HG02973 (cell line): ENCODE data around the gene CD276.
"Not testable (repeated sequence)": the region's sequence is repeated elsewhere in the genome, so short reads cannot be mapped to it uniquely, and the experiment has no call there.

Experiments
- ATAC-seq: cut with Tn5 transposase; IDR thresholded peaks from one replicate; pipeline ENCODE4 v1.9.1; 2021; ENCODE audit warnings: moderate library complexity; ENCODE audit not compliant: unreplicated experiment

The CD276 gene

DNA sequence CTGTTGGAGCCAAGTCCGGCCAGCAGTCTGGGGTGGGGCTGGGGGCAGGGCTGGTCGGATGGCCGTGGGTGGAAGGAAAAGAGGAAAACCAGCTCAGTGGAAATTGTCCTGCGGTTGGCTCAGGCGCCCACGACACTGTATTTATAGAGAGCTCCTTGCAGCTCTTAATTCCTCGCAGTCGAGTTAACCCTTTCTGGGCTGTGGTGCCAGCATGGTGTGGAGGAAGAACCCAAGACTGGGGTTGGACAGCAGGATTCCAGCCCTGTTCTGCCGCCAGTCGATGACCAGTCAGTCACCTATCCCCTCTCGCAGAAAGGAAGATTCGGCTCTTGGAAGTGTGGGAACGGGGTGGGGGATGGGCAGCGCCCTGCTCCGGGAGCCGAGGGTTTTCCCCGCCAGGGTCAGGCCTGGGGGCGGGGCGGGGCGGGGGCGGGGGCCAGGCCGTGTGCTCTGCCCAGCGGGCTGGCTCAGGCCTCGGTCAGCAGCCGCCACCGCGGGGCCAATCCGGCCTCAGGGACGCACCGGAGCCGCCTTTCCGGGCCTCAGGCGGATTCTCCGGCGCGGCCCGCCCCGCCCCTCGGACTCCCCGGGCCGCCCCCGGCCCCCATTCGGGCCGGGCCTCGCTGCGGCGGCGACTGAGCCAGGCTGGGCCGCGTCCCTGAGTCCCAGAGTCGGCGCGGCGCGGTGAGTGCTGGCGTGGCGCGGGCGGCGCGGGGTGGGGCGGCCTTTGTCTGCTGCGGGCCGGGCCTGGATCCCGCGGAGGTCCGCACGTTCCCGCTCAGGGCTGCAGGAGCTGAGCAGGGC lies at the start of gene CD276:
Gene CD276 (plus strand): TSS at position 607 of the 804 bp plus-strand sequence. CDS start 15,257 bp downstream, outside the sequence.
- no peak for ATAC-seq

DNA sequence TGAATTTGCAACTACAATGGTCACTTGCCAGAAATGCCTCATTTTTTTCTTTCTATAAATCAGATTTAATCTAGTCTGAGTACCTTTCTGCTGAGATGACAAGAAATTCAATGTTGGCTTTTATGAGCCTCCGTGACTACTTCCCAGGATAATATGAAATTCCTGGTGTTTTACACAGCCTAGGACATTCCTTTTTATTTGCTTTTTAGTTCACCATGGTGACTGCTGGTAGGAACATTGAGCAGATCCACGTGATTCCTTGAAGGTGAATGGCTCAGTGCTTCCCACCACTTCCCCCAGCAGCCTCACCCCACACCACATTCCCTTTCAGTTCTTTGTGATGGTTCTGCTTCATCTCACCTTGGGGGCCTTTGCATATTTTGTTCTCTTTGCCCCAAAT lies 46.7 kb upstream of the CD276 start:
- ATAC-seq: no peak

DNA sequence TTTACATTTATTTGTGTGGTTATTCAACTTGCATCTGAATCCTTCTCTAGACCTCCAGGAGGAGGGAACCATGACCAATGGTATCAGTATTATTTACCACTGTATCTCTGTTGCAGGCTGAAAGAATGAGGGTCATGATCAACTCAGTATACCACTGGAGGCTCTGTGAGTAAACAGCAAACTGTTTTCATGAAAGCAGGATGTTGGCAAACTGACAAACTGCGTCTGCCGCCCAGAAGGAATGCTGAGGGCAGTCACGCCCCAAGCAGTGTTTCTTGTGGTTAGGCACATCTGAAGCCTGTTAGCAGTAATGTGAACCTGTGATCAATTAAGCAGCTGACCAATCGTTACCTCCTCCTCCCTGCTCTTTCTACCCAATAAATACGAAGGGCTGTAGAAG lies 44.7 kb upstream of the CD276 start:
- not testable (repeated sequence) for ATAC-seq

DNA sequence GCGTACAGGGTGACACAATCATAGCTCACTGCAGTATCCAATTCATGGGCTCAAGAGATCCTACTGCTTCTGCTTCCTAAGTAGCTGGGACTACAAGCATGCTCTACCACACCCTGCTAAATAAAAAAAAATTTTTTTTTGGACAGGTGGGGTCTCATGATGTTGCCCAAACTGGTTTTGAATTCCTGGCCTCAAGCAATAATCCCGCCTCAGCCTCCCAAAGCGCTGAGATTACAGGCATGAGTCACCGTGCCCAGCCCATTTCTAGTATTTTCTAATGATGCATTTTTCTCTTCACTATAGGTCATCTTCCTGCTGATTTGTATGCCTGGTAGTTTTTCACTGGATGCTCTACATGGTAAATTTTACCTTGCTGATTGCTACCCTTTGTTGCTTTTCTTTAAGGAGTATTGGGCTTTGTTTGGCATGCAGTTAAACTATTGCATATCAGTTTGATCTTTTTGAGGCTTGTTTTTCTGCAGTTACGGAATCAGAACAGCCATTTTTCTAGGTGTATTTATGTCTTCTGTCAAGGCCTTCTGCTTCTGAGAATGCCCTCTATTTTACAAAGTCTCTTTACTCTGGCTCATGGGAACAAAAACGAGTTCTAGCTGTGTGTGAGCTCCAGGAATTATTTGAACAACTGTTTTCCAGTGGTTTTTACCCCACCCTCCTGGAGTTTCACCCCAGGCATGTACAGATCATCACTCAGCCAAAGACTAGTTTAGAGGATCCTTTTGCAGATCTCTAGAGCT lies 36.7 kb upstream of the CD276 start:
- no peak for ATAC-seq

DNA sequence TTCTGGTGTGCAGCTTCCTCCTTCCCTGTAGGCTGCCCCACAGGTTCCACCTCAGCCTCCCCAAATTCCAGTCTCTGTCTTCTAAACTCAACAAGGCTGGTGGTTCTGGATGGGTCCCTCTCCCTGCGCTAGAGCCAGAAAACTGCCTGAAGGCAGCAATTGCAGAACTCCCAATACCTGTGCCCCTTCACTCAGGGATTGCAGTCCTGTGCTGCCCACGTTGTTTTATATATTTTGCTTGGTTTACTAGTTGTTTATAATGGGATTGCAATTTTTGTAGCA lies 36.2 kb upstream of the CD276 start:
- no peak for ATAC-seq

DNA sequence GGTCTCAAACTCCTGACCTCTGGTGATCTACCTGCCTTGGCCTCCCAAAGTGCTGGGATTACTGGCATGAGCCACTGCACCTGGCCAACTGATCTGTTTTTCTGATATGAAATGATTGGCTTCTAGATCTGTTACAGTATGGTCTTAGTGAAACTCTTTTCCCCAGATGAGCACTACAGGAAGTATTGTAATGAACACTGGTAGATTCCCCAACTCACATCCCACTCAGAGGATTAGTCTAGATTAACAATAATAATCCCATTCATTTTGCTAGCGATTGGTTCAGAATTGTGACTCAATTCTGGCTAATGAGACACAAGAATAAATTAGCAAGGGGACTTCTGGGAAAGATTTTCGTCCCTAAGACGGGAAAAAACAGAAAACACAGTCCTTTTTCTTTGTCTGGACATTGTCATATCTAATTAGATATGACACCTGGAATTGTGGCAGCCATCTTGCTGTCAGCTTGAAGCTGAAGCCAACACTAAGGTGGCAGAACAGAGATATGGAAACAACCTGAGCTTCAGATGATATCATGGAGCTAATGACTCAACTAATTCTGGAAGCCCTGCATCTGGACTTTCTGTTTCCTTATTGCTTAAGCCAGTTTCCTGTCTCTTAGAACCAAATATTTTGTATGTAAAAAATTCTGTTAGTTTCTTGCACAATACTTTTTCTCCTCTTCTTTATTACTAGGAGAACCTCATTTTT lies 33.6 kb upstream of the CD276 start:
- no peak for ATAC-seq

DNA sequence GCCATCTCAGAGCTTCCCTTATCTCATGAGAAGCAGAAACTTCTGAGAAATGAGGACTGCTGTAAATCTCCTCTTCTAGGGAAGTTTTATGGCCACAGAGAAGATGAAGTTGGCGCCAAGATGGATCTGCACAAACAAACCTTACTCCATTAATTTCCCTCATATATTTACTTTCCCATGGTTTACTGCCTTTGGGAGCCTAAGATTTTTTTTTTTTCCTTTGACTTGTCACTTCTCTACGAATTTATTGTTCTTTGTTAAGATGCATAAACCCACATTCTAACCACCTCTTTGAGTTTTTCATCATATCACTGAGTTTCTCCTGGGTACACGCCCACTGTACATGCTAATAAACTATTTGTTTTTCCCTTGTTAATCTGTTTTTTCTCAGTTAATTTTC lies 29.5 kb upstream of the CD276 start:
- ATAC-seq: no peak

DNA sequence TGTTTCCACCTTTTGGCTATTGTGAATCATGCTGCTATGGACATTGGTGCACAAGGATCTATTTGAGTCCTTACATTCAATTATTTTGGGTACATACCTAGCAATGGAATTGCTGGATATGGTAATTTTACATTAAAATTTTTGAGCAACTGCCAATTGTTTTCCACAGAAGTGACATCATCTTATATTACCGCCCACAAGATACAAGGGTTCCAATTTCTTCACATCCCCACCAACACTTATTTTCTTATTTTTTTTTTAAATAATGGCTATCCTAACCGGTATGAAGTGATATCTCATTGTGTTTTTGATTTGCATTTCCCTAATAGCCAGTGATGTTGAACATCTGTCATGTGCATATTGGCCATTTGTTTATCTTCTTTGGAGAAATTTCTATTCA lies 28.5 kb upstream of the CD276 start:
- no peak for ATAC-seq

DNA sequence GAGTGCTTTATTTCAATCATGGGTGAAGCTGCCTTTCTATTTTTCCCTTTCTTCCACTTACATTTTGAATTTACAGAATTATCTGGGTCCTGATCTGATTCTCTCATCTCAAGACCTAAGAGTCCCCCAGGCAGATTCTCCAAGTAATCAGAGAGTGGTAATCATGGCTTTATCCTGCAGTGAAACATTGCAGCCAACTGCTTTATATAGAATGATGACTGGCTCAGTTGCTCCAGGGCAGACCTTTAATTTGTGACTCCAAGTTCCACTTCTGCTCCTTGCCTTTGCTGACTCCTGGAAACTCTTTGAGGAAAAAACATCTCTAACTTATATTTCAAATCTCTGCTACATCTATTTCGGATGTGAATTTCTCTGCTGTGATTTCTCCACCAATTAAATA lies 25.5 kb upstream of the CD276 start:
- ATAC-seq: no peak

DNA sequence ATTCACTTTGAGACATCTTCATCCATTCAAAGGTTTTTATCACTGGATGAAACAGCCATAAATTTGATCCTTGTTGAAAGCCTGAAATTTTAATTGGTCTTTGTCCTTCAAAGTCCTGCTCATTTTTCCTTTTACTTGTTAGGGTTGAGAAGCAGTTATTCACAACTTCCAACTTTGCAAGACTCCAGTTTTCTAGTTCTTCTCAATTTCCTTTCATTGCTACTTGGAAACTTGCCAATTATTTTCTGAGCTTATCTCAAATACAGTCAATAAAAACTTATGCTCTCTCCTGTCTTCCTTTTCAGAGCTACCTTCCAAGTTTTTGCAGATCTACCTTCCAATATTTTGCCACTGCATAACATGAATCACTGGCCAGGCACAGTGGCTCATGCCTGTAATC lies 23.7 kb upstream of the CD276 start:
- ATAC-seq: no peak

DNA sequence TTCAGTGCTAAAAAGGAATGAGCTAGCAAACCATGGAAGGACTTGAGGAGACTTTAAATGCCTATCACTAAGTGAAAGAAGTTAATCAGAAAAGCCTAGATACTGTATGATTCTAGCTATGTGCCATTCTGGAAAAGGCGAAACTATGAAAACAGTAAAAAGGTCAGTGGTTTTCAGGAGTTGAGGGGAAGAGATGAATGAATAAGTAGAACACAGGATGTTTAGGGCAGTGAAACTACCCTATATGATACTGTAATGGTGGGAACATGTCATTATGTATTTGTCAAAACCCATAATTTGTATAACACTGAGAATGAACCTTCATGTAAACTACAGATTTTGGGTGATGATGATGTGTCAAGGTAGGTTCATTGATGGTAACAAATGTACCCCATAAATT lies 9.6 kb upstream of the CD276 start:
- ATAC-seq: no peak

DNA sequence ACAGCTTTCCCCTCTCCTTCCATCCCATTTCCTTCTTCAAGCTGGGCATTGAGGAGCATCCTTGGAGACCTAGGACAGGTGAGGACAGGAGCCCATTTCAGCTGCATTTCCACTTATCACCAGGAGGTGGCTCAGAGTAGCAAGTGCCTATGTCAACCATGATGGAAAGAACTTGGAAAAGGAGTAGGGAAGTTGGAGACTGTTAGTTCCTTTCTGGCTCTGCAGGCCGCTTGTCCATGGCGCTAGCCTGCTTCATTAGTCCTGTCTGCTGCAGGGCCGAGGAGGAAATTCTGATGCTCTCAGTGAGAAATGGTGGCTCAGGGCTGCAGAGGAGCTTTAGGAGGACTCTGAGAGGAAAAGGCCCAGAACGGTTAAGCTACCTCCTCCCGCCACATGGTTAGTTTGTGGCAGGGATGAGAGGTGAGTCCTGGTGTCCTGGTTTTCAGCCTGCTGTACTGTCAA lies 7.0 kb upstream of the CD276 start:
- no peak for ATAC-seq

DNA sequence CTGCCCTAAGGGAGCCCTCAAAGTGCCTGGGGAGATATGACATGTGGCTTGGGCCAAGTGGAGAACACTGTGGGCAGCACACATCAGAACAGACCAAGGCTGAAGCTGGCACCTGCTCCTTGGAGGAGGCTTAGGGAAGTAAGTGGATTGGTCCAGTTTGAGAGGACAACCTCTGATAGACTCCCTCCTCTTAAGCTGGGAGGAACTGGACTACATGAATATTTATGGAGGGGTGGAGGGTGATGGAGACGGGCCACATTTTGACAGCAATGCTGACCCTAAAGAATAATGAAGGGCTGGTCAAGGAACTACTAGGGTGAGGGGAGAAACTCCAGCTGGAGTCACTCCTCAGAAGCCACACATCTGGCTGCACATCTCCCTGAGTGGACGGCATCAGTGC lies 6.5 kb upstream of the CD276 start:
- no peak for ATAC-seq

DNA sequence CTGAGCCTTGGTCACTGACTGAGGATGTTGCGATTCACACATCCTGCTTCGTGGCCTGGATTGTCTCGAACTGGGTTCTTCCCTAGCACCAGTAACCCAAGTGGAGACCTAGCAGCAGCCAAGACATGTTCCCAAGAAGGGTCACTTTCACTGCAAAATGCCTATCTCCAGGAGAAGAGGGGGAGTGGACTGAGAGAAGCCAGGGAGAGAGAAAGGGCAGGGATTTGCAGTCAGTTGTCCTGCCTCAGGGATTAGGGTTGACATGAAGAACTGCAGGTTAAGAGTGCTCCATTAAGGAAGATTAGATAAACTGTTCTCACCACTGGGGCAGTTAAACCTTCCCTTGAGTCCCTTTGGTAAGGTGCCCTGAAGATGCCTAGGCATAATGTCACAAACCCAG lies 5.7 kb upstream of the CD276 start:
- ATAC-seq: no peak

DNA sequence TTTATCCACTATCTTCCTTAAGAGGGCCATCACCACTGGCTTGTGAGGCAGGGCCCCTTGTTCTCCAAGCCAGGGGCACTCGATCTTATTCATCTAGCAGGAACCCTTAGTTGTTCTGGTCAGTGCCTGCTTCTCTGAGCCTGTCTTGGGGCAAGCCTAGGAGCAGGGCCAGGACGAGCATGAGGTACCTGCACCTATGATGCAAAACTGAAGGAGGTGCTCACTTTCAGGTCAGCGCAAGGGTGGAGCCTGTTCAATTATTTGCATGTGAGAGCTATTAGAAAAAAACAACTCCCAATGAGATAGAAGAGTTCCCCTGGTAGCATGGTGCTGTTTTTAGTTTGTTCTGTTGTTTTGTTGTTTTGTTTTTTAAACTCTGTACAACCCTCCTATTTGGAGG lies 5.0 kb upstream of the CD276 start:
- ATAC-seq: no peak

DNA sequence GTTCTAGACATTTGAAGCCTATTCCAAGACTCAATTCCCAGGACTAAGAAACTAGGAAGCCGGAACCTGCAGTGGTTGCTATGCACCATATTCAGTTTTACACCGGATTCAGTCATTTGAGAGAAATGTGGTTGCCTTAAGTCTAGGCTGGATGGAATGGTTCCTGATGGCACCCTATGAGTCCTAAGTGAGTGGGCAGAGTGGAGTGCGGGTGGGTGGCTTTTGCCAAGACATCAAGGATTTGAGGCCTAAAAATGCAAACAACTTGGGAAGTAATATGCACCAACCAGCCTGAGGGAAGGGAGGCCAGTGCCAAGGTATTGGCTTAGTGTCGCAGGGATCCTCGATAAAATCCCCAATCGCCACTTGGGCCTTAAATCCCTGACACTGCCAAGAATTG lies 4.2 kb upstream of the CD276 start:
- no peak for ATAC-seq

DNA sequence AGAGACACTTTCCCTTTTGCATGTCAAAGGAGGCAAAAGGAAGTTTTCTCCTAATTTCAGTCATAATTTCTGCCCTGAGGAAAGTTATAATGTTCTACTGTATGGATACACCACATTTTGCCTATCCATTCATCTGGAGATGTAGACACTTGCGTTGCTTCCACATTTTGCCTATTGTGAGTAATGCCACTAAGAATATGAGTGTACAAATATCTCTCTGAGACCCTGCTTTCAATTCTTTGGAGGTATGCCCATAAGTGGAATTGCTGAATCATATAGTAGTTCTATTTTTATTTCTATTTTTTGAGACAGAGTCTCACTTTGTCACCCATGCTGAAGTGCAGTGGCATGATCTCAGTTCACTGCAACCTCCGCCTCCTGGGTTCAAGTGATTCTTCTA lies 3.6 kb upstream of the CD276 start:
- ATAC-seq: no peak

DNA sequence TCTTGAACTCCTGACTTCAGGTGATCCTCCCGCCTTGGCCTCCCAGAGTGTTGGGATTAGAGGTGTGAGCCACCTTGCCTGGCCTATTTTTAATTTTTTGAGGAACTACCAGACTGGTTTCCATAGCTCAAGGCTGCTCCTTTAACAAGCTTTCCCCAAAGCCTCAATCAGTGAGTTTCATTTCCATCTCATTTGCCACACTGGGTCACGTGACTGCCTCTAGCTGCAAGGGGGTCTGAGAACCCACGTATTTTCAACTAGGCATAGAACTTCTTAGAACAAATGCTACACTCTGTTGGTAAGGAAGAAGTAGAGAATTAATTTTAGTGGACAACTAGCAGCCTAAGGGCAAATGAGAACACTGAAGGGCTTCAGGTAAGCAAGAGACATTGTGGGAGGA lies 3.1 kb upstream of the CD276 start:
- ATAC-seq: no peak

DNA sequence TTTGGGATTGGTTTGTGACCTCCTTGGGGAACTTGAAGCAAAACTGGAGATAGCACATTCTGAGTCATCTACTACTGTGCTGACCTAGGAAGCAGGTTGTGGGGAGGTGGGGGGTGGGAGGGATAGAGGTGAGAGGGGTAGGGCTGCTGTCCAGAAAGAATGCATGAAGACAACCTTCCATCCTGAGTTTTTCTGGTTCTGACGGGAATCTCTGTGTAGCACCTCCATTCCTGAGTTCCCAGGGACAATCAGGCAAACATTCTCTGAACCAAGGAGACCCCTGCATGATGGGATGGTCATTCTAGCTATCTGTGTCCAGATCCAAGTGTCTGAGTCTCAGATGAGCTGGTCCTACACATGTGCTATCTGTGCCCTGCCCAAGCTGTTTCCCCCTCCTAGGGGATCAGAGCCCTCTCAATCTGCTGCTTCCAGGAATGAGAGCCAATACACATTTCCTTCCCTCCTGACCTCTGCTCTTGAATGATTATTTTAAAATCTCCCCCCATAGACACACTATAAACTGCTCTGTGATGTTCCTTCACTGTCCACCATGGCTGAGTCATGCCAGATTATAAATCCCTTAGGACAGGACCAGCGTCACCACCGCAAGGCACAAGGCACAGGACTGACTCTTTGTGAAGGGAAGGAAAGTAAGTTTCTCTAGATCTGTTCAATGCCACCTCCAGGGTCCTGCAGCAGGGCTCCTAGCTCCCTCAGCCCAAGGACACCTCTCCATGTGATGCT lies 2.2 kb upstream of the CD276 start:
- ATAC-seq: no peak

DNA sequence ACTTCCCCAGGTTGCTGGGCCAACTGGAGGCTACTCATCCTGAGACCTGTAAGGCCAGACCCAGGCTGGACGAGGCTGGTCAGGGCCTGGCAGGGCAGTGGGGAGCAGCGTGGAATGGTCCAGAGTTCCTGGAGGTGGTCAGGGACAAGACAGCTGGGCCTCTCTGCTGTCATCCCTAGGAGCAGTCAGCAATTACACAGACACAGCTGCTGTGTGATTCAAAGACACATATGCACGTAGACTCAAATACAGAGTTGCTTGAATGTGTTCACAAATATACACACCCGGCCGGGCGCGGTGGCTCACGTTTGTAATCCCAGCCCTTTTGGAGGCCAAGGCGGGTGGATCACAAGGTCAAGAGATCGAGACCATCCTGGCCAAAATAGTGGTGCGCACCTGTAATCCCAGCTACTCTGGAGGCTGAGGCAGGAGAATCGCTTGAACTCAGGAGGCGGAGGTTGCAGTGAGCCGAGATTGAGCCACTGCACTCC lies 1.5 kb upstream of the CD276 start:
- ATAC-seq: no peak

DNA sequence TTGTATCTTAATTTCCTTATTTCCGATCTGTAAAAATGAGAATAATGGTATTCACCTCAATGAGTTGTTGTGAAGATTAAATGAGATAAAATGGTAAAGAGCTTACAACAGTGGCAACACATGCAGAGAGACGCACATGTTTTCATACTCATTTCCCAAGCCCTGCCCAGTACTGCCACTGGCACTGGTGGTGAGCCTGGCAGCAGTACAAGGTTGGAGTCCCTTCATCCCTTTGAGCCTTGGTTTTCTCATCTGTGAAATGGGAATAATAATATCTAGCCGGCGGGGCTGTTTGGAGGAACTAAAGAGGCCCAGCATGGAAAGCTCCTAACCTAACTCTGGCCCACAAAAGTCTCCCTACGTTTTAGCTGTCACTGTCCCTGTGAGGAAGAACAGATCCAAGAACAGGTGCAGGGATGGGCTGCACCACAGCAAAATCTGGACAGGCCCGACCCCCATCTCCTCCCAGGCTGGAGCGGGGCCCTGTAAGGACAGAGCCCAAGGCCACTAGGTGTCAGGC lies 866 bp upstream of the CD276 start:
- ATAC-seq: no peak
